DMS53 (cell line): ENCODE data around the gene TMBIM1.

Experiments used
- DNase-seq: peaks from one replicate; lab custom pipeline; 2025; lab: John Stamatoyannopoulos, UW

Gene TMBIM1

GRCh38 chr2:218257390-218257981 is 34.8 kb downstream of the TMBIM1 start:
- DNase-seq: peak; percentile 34

GRCh38 chr2:218256612-218257350 is 35.5 kb downstream of the TMBIM1 start:
- DNase-seq: no peak

DNA sequence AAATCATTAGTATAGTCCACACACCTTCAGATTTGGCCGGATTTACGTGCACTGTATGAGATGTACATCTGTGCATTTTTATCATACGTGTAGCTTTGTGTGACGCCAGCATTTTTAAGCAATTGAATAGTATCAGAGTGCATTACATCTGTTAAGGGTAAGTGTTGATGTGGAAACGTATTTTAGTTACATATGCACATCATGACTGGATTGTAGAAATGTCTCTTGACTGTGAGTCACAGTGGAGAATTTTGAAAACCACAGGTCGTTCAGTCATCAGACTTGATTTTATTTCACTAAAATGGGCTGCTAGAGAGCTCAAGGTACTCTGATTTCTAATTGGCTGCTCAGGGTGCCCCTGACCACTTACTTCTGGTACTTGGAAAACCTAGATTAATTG is 36.9 kb downstream of the TMBIM1 start:
- DNase-seq: no peak

DNA sequence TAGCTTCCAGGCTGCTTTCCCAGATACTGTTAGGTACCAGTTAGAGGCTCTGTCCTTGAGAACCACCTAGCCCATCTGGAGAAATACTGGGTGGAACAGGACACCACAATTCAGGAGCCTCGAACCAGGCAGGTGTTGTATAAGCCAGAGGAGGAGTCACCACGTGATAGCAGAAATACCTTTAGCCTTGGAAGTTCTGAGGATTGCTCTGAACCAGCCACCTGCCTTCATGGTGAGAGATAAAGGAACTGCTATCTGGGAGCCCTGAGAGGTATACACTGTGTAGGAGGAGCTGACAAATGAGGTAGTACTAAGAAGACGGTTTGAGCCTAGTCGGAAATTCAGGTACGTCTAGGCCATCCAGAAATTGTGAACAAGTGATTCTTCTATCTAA is 39.1 kb downstream of the TMBIM1 start:
- DNase-seq: no peak

DNA sequence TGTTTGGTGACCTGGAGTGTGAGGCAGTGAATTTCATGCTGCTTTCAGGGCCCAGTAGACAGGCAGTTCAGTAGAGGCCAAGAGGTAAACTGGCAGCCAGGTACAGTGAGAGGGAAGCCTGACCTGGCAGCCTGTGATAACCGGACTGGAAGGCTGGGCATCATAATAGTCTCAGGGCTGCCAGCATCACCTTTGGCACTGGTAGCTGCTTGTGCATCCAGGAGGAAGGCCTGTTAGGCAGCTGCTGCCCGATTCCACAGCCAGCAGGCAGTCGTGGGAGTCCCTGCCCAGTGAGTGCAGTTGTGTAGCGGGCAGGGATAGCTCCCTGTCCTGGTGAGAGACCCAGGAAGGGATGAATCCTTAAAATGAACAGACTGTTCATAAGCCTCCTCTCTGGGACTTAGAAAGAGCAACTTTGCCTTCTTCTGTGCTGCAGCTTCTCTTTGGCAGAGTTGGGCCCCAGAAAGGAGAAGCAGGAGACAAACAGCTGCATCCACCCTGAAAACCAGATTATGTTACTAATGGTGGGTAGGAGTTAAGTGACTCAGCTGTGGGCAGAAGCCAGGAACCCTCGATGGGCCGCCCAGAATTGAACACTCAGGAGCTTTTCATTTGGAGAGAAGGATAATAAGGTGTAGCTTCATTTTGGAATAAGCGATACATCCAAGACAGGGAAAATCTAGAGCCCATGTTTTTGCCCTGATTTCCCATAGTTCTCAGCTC is 39.6 kb downstream of the TMBIM1 start:
- DNase-seq: no peak

GRCh38 chr2:218249691-218250090 is 42.6 kb downstream of the TMBIM1 start:
- DNase-seq: no peak

DNA sequence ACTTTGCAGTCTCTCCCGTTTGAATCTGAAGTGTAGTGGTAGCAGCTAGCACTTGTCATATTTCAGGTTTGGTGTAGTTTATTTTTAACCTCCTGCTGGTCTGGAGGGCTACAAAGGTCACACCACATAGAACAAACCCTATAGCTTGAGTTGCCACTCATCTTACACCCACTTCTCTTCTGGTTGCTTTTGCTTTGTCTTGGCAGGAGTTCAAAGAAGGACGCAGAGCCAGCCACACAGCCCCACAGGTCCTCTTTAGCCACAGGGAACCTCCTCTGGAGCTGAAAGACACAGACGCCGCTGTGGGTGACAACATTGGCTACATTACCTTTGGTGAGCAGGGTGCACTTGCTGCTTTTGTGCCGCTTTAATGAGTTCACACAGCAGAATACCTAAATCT is 47.1 kb downstream of the TMBIM1 start:
- DNase-seq: peak; percentile 22

DNA sequence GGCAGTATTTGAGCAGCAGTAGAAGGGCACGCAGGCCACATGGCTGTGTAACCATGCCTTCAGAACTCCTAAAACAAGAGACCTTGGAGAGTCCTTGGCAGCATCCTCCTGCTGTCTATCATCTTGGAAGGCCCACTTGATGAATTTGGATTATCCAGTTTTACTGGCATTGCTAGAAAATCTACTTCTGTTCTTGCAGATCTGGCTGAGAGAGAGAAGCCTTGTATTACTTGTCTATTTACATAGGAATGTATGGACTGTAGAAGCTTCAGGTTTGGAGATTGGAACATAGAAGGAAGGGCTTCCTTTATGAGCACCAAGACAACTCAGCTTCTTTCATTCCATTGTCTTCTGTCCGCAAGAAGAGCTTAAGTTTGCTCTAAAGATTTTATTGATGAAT is 47.6 kb downstream of the TMBIM1 start:
- no peak for DNase-seq

DNA sequence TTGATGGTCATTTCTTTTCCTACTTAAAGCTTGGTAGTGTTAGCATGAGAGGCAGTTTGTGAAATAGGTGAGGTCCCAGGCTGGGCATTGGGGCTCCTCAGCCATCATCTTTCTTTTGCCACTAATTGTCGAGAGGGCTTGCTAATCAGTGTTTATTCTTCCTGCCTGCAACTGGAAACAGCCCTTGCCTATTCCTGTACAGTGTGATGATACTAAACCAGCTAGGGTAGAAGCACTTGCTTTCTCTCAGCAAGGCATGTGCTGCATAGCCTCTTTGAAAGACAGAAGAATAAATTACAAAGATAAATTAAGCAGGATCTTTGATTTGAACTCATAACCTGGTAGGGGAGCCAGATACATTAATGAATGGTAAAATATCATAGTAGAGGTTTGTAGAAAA is 48.1 kb downstream of the TMBIM1 start:
- no peak for DNase-seq

- no peak for DNase-seq
These were observed 53.4 kb downstream of the TMBIM1 start for GRCh38 chr2:218238887-218239286.

- no peak for DNase-seq
These were observed 55.5 kb downstream of the TMBIM1 start for GRCh38 chr2:218236829-218237228.

DNA sequence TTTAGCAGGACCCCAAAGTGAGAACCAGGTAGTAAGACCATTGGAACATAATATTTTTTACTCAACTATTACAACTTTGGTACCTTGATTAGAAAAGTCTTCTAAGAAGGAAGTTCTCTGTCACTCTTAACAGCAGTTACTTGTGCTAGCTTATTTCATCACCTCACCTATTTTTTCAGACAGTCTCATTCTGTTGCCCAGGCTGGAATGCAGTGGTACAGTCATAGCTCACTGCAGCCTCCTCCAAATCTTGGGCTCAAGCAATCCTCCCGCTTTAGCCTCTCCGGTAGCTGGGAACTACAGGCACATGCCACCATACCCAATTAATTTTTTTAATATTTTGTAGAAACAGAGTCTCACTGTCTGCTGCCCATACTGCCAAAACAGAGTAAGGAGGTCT is 57.3 kb downstream of the TMBIM1 start:
- DNase-seq: no peak

- DNase-seq: no peak
These were observed 57.8 kb downstream of the TMBIM1 start for GRCh38 chr2:218234521-218234920.

- DNase-seq: no peak
These were observed 58.8 kb downstream of the TMBIM1 start for GRCh38 chr2:218233543-218233942.

- peak; percentile 31 for DNase-seq
These were observed 61.4 kb downstream of the TMBIM1 start for GRCh38 chr2:218230882-218231281.

GRCh38 chr2:218229851-218230250 is 62.5 kb downstream of the TMBIM1 start:
- DNase-seq: no peak

- no peak for DNase-seq
These were observed 63.1 kb downstream of the TMBIM1 start for GRCh38 chr2:218229239-218229638.

- no peak for DNase-seq
These were observed 63.8 kb downstream of the TMBIM1 start for GRCh38 chr2:218228366-218229090.

GRCh38 chr2:218226903-218227302 is 65.4 kb downstream of the TMBIM1 start:
- no peak for DNase-seq
